Stimulated activated CD8-positive, alpha-beta memory T cell treated with anti-CD3 and anti-CD28 coated beads, Interleukin-4, amount 100 ng/mL, for 1 hour (primary cell): ENCODE results near the gene DCHS1.

ENCODE experiments used
- DNase-seq, 2 donors: peaks; one replicate each; pipeline ENCODE4 v3.0.0-alpha.2; 2020; ENCODE audit warnings: low read depth in 2 of 2, low spot score in 1 of 2

DCHS1 gene

GRCh38 chr11:6615046-6615445 lies 40.6 kb downstream of the DCHS1 start:
- no peak for DNase-seq

GRCh38 chr11:6614446-6614845 lies 41.2 kb downstream of the DCHS1 start:
- no peak for DNase-seq

GRCh38 chr11:6613496-6613895 lies 42.1 kb downstream of the DCHS1 start:
- DNase-seq, result no peak

- peak; percentile 80 to 89 for DNase-seq
Observed at GRCh38 chr11:6612213-6613041, 43.2 kb downstream of the DCHS1 start, which contains the start of gene TAF10. TAF10 (minus strand) TSS chr11:6612216; CDS start chr11:6612189, 27 bp downstream.

GRCh38 chr11:6611963-6612212 lies 43.7 kb downstream of the DCHS1 start:
- no peak for DNase-seq

GRCh38 chr11:6611092-6611962 lies 44.3 kb downstream of the DCHS1 start:
- DNase-seq, result peak in 1 of 2 donors; percentile 16

- DNase-seq, result no peak
Observed at GRCh38 chr11:6610591-6610990, 45.0 kb downstream of the DCHS1 start.

- no peak for DNase-seq
Observed at GRCh38 chr11:6609502-6610015, 46.0 kb downstream of the DCHS1 start.

- no peak for DNase-seq
Observed at GRCh38 chr11:6608726-6609501, 46.7 kb downstream of the DCHS1 start.

GRCh38 chr11:6608011-6608410 lies 47.6 kb downstream of the DCHS1 start:
- no peak for DNase-seq

GRCh38 chr11:6607190-6607795 lies 48.3 kb downstream of the DCHS1 start:
- DNase-seq, result no peak

GRCh38 chr11:6606471-6607189 lies 49.0 kb downstream of the DCHS1 start:
- peak in 1 of 2 donors; percentile 21 for DNase-seq

- no peak for DNase-seq
Observed at GRCh38 chr11:6604790-6605189, 50.8 kb downstream of the DCHS1 start.

- DNase-seq, result peak in 1 of 2 donors; percentile 19
Observed at GRCh38 chr11:6604081-6604626, 51.5 kb downstream of the DCHS1 start.

GRCh38 chr11:6603287-6604080 lies 52.1 kb downstream of the DCHS1 start, which contains the start of the genes ILK and RRP8:
ILK (plus strand) TSS chr11:6603774; CDS start chr11:6604272, 498 bp downstream.
RRP8 (minus strand) TSS chr11:6603616; CDS start chr11:6603502, 114 bp downstream.
- peak; percentile 52 to 75 for DNase-seq

GRCh38 chr11:6602096-6602940 lies 53.3 kb downstream of the DCHS1 start:
- DNase-seq, result no peak

GRCh38 chr11:6601041-6601461 lies 54.6 kb downstream of the DCHS1 start:
- no peak for DNase-seq

- DNase-seq, result no peak
Observed at GRCh38 chr11:6599881-6600390, 55.7 kb downstream of the DCHS1 start.
